ENCODE data around the gene FXN. TPM values are rescaled to one million over a fixed set of nuclear protein-coding genes. Genes with fewer than 3 reads are reported as not detected.

The FXN gene
- total RNA-seq, 1 experiment from 2014 or later = 17.8 TPM

DNA sequence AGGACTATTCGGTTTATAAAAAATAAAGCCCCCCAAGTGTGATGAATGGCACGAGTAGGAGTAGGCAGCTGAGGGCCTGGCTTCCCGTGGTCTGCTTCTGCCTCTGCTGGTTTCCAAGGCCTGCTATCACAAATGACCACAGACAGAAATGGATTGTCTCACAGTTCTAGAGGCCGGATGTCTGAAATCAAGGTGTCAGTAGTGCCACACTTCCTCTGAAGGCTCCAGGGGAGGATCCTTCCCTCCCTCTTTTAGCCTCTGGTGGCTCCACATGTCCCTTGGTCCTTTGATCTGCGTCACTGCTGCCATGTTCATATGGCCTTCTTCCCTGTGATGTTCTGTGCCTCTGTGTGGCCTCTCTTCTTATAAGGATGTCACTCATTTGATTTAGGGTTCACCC lies 36.7 kb upstream of the FXN start:
- in situ Hi-C loops (cut with HindIII; ENCODE audit: low pct_unique_long_range_greater_than_20kb, low sequenced_read_pairs) (no loop called here), intact Hi-C loops (cut with micrococcal nuclease; ENCODE audit: unreplicated experiment) (loop anchor here (1.0 kb wide), 1 partner anchor 415 kb away; no protein-coding TSS in a partner anchor)
- no peaks in the 10 kb centered on the region for H3K9me3 ChIP-seq (ENCODE audit: control insufficient read depth, insufficient read depth, low read depth, low read length)
- ChIA-PET POLR2A (no interaction called here), CTCF (no interaction called here)
- ATAC-seq = no peak
- H3K4me3 ChIP-seq (ENCODE audit: low read depth in 2 of 2, low read length in 2 of 2) = no peak overlapping the region
- H3K36me3 ChIP-seq (ENCODE audit: control insufficient read depth, insufficient read depth, low read length) = no peaks in the 10 kb centered on the region
- H3K4me1 ChIP-seq (ENCODE audit: control insufficient read depth, insufficient read depth, low read length) = no peaks in the 10 kb centered on the region
- TF ChIP-seq POLR2AphosphoS5 (IDR thresholded peaks at IDR 0.05; ENCODE audit: low read depth, low read length) (no peak), TCF7L2 (IDR thresholded peaks at IDR 0.05; ENCODE audit: low read depth, low read length) (no peak), SIN3A (IDR thresholded peaks at IDR 0.05; ENCODE audit: borderline replicate concordance, insufficient read depth, low read depth, low read length) (no peak)
- TF ChIP-seq, protein P1, sequence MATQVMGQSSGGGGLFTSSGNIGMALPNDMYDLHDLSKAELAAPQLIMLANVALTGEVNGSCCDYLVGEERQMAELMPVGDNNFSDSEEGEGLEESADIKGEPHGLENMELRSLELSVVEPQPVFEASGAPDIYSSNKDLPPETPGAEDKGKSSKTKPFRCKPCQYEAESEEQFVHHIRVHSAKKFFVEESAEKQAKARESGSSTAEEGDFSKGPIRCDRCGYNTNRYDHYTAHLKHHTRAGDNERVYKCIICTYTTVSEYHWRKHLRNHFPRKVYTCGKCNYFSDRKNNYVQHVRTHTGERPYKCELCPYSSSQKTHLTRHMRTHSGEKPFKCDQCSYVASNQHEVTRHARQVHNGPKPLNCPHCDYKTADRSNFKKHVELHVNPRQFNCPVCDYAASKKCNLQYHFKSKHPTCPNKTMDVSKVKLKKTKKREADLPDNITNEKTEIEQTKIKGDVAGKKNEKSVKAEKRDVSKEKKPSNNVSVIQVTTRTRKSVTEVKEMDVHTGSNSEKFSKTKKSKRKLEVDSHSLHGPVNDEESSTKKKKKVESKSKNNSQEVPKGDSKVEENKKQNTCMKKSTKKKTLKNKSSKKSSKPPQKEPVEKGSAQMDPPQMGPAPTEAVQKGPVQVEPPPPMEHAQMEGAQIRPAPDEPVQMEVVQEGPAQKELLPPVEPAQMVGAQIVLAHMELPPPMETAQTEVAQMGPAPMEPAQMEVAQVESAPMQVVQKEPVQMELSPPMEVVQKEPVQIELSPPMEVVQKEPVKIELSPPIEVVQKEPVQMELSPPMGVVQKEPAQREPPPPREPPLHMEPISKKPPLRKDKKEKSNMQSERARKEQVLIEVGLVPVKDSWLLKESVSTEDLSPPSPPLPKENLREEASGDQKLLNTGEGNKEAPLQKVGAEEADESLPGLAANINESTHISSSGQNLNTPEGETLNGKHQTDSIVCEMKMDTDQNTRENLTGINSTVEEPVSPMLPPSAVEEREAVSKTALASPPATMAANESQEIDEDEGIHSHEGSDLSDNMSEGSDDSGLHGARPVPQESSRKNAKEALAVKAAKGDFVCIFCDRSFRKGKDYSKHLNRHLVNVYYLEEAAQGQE (IDR thresholded peaks at IDR 0.05; ENCODE audit: insufficient read depth in 1 of 2, low read depth in 2 of 2, low read length in 1 of 2) = no peak
- TF ChIP-seq, protein P2, sequence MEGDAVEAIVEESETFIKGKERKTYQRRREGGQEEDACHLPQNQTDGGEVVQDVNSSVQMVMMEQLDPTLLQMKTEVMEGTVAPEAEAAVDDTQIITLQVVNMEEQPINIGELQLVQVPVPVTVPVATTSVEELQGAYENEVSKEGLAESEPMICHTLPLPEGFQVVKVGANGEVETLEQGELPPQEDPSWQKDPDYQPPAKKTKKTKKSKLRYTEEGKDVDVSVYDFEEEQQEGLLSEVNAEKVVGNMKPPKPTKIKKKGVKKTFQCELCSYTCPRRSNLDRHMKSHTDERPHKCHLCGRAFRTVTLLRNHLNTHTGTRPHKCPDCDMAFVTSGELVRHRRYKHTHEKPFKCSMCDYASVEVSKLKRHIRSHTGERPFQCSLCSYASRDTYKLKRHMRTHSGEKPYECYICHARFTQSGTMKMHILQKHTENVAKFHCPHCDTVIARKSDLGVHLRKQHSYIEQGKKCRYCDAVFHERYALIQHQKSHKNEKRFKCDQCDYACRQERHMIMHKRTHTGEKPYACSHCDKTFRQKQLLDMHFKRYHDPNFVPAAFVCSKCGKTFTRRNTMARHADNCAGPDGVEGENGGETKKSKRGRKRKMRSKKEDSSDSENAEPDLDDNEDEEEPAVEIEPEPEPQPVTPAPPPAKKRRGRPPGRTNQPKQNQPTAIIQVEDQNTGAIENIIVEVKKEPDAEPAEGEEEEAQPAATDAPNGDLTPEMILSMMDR (IDR thresholded peaks at IDR 0.05) = no peak
- H3K27me3 ChIP-seq (ENCODE audit: control insufficient read depth, insufficient read depth, low read length) = no peaks in the 10 kb centered on the region
- DNase-seq (ENCODE audit: low read depth, low spot score) = no peak
- no TSS peak for BruUV-seq (replicated peaks)
- no peak overlapping the region for H3K27ac ChIP-seq (ENCODE audit: low read length)

DNA sequence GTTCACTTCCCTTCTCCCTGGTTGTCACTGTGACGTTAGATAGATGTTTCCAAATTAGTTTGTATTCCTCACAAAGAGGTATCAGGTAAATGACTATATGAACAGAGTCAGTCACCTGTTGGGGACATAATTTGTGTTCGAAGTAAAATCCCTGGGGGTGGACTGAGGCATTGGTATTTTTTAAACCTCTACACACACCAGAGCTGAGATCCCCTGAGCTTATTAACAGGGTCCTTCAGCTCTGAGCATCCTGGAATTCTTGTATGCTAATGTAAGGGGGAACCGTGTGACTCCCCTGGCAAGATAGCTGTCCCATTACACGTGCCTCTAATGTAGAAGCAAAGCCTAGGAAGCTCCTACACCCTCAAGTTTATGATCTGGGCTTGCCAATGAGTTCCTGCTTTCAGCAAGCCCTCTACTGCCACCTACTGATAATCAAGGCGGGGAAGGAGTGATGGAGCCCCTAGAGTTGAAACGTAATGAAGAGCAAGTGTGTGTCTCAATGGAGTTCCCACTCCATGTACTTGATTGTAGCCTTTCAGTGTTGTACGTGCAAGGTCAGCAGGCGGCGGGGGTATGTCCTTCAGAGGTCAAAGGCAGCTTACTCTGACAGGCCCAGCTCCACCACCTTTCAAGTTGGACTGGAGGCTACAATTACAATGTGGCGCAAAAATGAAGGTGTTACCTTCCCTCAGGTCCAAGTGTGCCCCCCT lies 36.0 kb upstream of the FXN start:
- no peaks in the 10 kb centered on the region for H3K27me3 ChIP-seq (ENCODE audit: control insufficient read depth, insufficient read depth, low read length)
- no peak overlapping the region for H3K27ac ChIP-seq (ENCODE audit: low read length)
- ChIA-PET CTCF (no interaction called here), POLR2A (no interaction called here)
- BruUV-seq (replicated peaks) = no TSS peak
- H3K4me1 ChIP-seq (ENCODE audit: control insufficient read depth, insufficient read depth, low read length) = no peaks in the 10 kb centered on the region
- H3K9me3 ChIP-seq (ENCODE audit: control insufficient read depth, insufficient read depth, low read depth, low read length) = no peaks in the 10 kb centered on the region
- in situ Hi-C loops (cut with HindIII; ENCODE audit: low pct_unique_long_range_greater_than_20kb, low sequenced_read_pairs) (no loop called here), intact Hi-C loops (cut with micrococcal nuclease; ENCODE audit: unreplicated experiment) (loop anchor here (1.0 kb wide), 1 partner anchor 415 kb away; no protein-coding TSS in a partner anchor)
- ATAC-seq = peak; percentile 88
- TF ChIP-seq, protein P1 (IDR thresholded peaks at IDR 0.05; ENCODE audit: insufficient read depth in 1 of 2, low read depth in 2 of 2, low read length in 1 of 2) = no peak
- TF ChIP-seq, protein P2 (IDR thresholded peaks at IDR 0.05) = peak; percentile 77
- peak; percentile 58 for DNase-seq (ENCODE audit: low read depth, low spot score)
- no peak overlapping the region for H3K4me3 ChIP-seq (ENCODE audit: low read depth in 2 of 2, low read length in 2 of 2)
- H3K36me3 ChIP-seq (ENCODE audit: control insufficient read depth, insufficient read depth, low read length) = no peaks in the 10 kb centered on the region

Measured in Panc1 (cell line).